ENCODE measurements around the gene NF1. TPM values are rescaled to one million over a fixed set of nuclear protein-coding genes. Genes with fewer than 3 reads are reported as not detected.
"Not testable (repeated sequence)": the region's sequence is repeated elsewhere in the genome, so short reads cannot be mapped to it uniquely, and the experiment has no call there.

Gene NF1
- total RNA-seq, 1 donor from 2014 or later = 24.0 TPM

- DNase-seq (ENCODE audit: low read depth, low spot score) = no peak
These were observed 227.2 kb downstream of the NF1 start for GRCh38 chr17:31321966-31322365.

- no peak for DNase-seq (ENCODE audit: low read depth, low spot score)
These were observed 228.8 kb downstream of the NF1 start for GRCh38 chr17:31323551-31323950.

GRCh38 chr17:31327534-31328159 lies 232.9 kb downstream of the NF1 start:
- DNase-seq (ENCODE audit: low read depth, low spot score) = no peak

- DNase-seq (ENCODE audit: low read depth, low spot score) = no peak
These were observed 233.4 kb downstream of the NF1 start for GRCh38 chr17:31328160-31328535.

DNA sequence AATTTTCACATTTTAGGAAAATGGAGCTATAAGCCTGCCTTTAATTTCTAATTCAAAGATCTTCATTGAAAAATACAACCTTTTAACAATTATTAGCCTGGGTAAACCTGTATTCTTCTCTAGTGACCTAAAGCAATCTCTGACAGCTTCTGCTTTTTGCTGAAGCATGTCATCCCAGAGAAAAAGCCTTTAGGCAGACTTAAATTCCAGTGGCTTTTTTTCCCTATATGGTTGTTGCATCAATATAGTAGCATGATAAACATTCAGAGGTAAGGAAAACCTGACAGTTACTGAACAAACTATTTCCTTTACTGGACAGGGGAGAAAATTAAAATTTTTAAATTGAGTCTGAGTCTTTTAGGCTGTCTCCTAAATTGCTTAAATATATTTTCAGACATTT lies 234.4 kb downstream of the NF1 start:
- no peak for DNase-seq (ENCODE audit: low read depth, low spot score)

DNA sequence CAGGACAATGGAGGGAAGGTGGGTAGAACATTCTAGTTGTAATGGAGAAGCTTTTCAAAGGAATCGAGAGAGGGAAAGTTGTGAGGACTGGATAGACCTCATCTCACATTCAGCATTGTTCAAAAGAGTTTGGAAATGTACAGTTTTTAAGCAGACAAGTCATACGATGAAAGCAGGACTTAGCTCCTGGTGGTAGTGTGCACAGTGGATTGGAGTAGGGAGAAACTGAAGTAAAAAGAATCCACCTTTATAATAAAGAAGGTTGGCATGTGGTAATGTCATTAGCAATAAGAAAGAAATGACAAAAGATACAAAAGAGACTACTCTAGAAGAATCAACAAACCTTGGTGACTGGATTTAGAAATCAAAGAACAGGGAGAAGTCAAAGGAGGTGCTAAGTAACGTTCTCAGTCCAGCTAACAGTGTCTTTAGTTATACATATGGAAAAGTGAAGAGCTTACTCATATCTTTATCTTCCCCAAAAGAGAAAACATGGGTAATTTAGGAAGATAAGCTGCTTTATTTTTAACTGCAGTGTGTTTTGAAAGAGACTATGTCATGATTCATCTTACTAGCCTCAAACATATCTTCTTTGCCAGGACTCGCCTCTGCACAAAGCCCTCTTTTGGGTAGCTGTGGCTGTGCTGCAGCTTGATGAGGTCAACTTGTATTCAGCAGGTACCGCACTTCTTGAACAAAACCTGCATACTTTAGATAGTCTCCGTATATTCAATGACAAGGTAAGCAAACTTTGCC lies 245.3 kb downstream of the NF1 start:
- DNase-seq (ENCODE audit: low read depth, low spot score) = no peak

- not testable (repeated sequence) for DNase-seq (ENCODE audit: low read depth, low spot score)
These were observed 250.5 kb downstream of the NF1 start for GRCh38 chr17:31345191-31345747.

- no peak for DNase-seq (ENCODE audit: low read depth, low spot score)
These were observed 254.7 kb downstream of the NF1 start for GRCh38 chr17:31349454-31349853.

- no peak for DNase-seq (ENCODE audit: low read depth, low spot score)
These were observed 261.2 kb downstream of the NF1 start for GRCh38 chr17:31355935-31356334.

DNA sequence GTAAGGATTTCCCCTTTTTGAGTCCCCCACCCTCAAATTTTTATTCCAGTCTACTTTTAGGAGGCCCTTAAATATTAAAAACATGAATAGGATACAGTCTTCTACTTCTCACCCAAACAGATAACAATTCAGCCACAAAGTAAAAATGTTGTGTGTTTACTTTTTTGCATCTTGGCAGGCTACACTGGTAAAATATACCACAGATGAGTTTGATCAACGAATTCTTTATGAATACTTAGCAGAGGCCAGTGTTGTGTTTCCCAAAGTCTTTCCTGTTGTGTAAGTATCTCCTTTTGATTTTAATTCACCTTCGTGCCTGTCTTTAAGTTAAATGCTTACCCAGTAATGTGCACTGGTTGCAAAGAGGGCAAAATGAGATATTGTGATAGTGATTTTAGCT lies 262.3 kb downstream of the NF1 start:
- DNase-seq (ENCODE audit: low read depth, low spot score) = no peak

DNA sequence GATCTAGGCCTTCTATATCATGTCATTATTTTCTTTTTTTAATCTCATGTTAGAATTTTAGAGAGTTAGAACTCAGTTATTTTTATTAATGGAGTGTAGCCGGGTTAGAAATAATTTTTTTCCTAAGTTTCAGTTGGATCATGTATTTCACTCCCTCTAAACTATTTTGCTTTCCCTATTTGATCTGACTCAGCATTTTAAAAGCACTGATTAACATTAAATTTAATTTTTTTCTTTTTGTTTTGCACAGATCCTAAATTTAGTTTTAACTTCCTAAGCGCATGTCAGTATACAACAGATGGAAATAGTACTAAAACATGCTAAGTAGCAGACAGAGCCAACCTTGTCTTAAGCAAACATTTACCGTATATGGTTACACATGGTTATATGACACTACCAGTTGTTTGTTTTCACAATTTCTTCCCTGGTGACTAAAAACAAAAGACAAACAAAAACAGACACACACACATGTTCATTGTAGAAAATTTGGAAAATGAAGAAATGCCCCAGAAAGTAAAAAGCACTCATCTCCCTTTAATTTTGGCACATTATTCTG lies 263.1 kb downstream of the NF1 start:
- no peak for DNase-seq (ENCODE audit: low read depth, low spot score)

DNA sequence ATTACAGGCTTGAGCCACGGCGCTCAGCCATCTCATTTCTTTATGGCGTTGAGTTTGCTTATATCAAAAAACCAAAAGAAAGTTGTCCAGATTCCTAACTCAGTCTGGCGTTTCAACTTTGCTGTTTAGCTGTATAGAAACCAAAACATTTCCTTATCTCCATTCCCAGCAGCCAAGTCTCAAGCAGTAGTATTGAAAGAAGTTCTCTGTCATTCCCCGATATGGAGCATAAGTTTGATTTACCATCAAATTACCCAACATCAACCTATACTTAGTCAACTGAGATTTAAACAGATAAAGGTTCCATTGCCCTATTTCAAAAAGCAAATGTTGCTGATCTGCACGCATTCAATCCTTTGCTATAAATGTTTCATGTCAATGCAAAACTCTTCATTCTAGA lies 269.2 kb downstream of the NF1 start:
- no peak for DNase-seq (ENCODE audit: low read depth, low spot score)

DNA sequence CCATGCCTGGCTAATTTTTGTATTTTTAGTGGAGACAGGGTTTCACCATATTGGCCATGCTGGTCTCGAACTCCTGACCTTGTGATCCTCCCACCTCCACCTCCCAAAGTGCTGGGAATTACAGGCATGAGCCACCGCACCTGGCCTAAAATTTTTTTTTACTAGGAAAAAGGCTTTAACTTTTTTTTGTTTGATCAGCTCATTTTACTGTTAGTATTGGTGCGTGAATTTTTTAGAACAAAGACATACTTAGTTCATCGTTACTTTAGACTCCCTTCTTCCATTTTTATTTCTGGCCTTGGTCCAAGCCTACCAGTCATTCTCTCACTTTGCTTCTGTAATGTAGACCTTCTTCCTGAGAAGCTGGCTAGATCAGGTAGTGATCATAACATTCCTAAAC lies 271.3 kb downstream of the NF1 start:
- no peak for DNase-seq (ENCODE audit: low read depth, low spot score)

DNA sequence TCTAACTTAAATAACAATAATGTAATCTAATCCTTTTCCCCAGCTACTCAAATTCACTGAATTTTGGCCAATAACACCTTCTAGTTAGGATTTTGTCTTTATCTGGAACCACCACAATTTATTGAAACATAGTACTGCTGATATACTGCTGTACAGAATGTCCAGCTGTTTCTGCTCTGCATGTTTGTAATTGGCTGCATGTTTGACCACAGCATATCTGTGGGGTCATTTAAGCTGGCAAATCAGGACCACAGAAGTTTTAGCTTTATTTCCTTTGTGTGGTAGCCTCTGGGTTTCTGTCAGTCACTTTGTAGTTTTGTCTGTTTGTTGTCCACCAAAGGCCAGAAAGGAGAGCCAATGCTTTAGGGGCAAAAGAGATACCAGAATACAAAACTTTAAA lies 274.5 kb downstream of the NF1 start:
- DNase-seq (ENCODE audit: low read depth, low spot score) = no peak

GRCh38 chr17:31371511-31372097 lies 276.8 kb downstream of the NF1 start:
- no peak for DNase-seq (ENCODE audit: low read depth, low spot score)

GRCh38 chr17:31373150-31374093 lies 278.6 kb downstream of the NF1 start:
- peak; percentile 22 for DNase-seq (ENCODE audit: low read depth, low spot score)

GRCh38 chr17:31374094-31374447 lies 279.3 kb downstream of the NF1 start:
- no peak for DNase-seq (ENCODE audit: low read depth, low spot score)

DNA sequence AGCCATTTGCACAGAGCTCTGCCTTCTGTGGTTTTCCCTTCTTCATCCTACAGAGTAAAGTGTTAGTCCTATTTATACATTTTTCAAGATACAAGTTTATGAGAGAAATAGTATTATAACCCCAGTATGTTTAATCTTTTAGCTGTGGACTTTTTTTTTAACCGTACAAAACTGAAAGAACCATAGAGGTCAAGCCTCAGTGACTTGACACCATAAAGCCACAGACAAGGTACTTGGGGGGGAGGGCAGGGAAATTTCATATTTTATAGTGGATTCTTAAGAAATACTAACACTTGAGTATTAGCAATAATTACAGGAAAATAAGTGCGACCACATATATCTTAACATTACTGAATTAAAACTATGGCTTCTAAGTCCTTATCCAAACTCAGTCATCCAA lies 279.7 kb downstream of the NF1 start:
- DNase-seq (ENCODE audit: low read depth, low spot score) = no peak

DNA sequence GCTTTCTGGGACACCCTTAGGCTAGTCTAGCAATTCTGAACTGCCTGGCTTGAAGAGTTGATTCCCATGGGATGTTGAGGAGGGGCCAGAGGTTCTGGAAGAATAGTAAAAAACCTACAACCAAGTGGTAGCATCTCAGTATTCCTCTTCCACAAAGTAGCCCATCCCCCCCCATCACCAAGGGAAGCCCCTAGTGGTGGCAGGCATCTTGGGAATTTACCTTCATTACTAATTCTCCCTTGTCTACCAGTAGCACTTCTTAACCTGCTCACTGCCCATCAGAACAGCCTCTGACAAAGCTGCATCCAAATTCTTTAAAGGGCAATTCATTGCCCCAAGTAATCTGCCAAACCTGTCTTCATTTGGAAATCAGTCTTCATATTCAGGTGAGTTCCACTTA lies 283.9 kb downstream of the NF1 start:
- DNase-seq (ENCODE audit: low read depth, low spot score) = no peak

DNA sequence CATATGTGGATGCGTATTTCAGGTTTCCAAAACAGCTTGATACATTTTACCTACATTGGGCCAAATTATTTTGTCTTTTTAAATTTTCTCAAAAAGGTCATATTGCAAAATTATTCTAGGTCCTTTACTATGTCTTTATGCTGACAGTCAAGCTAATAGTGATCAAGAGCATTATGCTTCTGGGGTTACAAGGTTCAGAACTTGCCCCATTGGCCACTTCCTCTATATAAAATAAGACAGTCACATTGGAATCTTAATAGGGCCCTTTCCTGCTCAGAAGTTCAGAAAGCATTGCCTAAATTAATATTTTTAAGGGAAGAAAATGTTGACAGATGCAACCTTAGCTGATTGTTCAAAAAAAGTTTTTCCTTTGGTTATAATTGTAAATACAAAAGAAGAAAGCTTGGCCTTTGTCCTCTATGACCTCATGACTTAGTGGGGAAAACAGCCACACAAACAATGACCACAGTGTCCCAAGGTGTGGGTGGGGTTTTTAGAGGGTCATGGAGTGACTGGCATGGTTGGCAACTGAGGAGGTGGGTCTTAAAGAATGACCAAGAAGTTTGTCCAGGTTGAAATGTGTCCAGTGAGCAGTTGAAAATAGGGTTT lies 284.9 kb downstream of the NF1 start:
- no peak for DNase-seq (ENCODE audit: low read depth, low spot score)

DNA sequence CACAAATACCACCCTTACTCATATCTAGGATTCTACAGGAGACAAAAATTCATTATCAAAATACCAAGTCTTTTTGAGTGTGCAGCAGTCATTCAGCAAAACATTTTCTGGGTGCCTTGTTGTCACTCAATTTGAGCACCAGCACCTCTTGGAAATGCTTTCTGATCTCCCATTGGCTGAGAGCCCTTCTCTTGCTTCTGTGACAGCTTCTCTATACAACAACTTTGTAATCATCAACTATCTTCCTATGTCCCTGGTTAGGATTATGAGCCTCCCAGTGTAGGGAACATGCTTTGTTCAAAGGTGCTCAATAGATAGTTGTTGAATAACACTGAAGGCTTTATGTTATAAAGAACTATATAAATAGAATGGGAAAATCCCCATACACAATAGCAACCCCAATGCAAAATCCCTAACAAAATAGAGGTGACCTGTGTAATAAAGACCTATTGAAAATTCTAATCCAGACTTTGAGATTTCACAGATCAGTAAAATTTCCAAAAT lies 286.4 kb downstream of the NF1 start:
- DNase-seq (ENCODE audit: low read depth, low spot score) = no peak
